Skin of body (tissue), 2 donors: ENCODE results near the gene ZNF138. TPM values are rescaled to one million over a fixed set of nuclear protein-coding genes. Genes with fewer than 3 reads are reported as not detected.

Source experiments
- DNase-seq: peaks from one replicate; lab custom pipeline; 2025; lab: John Stamatoyannopoulos, UW
- total RNA-seq: library from RNA; depleted of rRNA; stranded (reverse); fragments of >200 nt; gene quantifications from one replicate; pipeline ENCODE4 v1.2.3, GENCODE V29; 2014

ZNF138 gene
- total RNA-seq, 1 donor from 2014 or later = 16.0 TPM

DNA sequence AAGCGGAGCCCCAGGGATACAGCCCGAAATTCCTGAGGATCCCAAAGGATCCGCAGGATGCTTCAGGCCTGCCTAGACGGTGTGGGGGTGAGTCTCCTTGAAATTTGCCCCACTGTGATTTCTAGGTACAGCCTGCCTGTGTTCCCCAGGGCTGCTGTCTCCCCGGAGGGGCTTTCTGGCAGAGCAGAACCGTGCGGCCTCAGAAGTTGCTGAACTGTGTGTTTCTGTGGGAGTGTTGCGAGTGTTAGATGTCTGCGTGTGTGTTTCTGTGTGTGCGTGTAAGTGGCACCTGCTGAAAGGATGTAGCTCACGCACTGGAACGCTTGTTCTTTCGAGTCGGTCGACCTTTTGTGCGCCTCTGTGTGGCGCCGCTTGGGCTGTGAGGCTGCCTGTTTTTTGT, 81.0 kb downstream of the ZNF138 start:
- no peak for DNase-seq

DNA sequence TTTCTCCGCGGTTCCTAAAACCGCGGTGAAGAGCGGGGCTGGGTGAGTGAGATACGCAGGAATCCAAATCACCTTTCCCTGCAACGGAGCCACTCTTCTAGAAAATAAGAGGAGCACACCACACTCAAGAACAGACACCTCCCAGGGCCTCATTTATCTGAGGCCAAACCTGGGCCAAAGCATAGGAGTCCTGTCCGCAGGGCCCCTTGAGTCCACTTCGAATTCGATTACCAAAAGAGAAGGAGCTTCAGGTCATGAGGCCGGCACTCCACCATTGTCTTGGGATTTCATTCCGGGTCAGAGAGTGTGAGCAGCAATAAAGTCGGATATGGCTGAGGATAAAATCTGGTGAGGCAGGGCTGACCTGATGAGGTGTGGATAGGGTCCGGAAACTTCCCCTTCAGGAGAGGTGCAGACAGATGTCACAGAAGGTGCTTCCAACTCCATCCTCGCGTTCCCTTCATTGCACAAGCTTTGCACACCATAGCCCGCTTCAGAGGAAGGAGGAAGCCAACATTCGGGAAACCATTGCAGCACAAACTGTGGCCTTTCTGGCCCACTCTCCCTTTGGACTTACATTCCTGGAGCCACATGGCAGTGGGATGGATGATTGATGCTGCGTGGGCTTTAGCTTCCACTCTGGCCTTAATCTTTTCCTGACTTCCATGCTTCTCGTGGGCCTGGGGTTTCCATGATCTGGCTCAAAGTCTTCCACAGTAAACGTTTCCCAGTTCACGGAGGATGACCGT, 81.6 kb downstream of the ZNF138 start:
- no peak for DNase-seq

DNA sequence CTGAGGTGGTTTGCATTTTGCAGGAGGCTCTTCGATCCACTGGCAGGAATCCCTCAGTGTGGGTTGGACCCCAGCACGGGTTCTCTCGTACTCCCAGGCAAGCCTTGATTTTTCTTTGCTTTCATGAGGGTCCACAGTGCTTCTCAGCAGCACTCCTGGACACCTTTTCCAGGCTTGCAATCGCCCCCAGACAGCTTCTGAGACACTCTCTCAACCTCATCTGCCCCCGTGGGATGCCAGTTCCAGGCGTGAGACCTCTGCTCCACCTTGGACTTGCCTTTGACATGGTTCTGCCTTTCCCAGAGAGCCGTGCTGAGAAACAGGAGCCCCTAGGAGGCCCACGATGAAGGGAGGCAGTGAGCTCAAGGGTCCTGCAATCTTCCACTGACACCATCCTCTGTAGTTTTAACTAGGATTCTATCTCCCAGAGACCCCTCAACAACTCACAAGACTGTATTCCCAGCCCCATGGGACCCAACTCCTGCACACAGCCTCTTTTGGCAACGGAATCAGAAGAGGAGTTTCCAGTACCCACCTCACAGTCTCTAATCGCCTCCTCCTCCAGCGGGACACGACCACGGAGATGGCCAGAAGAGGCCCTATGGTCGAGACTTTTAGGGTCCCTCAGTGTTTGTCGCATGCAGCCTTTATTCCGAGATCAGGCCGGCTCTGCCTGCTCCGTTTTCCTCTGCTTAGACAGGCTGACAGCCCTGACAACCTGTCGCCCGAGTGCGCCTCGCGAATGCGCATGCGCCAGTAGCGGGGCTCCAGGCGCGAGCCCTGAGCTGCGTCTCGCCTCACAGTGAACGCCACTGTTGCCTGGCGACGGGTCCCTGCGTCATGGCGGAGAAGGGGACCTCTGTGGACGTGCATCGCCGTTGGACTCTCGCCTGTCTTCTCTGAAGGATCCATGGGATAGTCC, 82.8 kb downstream of the ZNF138 start:
- no peak for DNase-seq

DNA sequence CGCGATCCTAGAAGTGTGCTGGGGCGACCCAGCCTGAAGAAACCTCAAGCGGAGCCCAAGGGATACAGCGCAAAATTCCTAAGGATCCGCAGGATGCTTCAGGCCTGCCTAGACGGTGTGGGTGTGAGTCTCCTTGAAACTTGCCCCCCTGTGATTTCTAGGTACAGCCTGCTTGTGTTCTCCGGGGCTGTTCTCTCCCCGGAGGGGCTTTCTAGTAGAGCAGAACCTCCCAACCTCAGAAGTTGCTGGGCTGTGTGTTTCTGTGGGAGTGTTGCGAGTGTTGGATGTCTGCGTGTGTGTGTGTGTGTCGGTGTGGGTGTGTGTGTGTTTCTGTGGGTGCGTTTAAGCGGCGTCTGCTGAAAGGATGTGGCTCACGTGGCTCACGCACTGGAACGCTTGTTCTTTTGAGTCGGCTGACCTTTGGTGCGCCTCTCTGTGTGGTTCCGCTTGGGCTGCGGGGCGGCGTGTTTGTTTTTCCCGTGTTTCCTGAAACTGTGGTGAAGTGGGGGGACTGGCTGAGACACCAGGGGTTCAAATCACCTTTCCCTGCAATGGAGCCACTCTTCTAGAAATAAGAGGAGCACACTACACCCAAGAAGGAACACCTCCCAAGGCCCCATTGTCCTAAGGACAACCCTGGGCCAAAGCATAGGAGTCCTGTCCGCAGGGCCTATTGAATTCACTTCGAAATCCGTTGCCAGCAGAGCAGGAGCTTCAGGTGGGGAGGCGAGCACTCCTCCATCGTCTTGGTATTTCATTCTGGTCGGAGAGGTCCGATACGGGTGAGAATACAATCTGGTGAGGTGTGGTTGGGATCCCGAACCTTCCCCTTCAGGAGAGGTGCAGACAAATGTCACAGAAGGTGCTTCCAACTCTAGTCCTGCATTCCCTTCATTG, 83.7 kb downstream of the ZNF138 start:
- no peak for DNase-seq

DNA sequence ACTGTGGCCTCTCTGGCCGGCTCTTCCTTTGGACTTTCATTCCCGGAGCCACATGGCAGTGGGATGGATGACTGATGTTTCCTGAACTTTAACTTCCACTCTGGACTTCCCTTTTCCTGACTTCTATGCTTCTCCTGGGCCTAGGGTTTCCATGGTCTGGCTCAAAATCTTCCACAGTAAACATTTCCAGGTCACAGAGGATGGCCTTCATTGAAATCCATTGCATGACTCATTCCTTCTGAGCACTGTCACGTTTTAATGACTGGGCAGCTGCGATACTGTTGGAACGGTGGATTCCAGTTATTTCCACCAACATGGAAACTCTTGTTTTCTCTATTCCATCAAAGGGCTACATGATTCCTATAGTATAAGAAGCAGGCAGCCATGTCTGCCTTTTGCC, 84.5 kb downstream of the ZNF138 start:
- DNase-seq = no peak

DNA sequence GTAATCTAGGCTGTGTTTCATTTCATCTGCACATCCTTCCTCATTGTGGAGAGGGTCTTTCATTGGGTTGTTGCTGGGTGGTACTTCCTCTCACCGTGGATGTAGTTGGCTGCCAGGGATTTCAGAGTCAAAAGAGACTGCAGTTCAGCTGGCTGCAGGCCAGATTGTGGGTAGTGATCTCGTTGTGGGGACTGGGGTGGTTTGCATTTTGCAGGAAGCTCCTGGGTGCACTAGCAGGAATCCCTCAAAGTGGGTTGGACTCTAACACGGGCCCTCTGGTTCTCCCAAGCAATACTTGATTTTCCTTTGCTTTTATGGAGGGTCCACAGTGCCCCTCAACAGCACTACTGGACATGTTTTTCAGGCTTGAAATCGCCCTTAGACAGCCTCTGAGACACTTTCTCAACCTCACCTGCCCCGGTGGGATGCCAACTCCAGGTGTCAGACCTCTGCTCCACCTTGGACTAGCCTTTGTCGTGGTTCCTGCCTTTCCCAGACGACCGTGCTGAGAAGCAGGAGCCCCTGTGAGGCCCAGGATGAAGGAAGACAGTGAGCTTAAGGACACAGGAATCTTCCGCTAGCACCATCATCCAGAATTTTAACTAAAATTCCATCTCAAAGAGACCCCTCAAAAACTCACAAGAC, 85.0 kb downstream of the ZNF138 start:
- DNase-seq = no peak

DNA sequence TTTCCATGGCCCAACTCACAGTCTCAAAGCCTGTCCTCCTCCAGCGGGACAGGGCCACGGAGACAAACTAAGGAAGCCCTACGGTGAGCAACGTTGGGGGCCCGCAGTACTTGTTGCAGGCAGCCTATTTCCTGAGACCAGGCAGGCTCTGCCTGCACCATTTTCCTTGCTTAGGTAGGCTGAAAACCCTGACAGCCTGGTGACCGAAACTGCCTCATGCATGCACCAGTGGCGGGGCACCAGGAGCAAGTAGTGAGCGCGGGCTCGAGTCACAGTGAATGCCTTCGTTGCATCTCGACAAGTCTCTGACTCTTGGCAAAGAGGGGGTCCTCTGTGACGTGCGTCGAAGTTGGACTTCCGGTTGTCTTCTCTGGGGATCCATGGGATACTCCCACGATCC, 85.6 kb downstream of the ZNF138 start:
- DNase-seq = no peak

DNA sequence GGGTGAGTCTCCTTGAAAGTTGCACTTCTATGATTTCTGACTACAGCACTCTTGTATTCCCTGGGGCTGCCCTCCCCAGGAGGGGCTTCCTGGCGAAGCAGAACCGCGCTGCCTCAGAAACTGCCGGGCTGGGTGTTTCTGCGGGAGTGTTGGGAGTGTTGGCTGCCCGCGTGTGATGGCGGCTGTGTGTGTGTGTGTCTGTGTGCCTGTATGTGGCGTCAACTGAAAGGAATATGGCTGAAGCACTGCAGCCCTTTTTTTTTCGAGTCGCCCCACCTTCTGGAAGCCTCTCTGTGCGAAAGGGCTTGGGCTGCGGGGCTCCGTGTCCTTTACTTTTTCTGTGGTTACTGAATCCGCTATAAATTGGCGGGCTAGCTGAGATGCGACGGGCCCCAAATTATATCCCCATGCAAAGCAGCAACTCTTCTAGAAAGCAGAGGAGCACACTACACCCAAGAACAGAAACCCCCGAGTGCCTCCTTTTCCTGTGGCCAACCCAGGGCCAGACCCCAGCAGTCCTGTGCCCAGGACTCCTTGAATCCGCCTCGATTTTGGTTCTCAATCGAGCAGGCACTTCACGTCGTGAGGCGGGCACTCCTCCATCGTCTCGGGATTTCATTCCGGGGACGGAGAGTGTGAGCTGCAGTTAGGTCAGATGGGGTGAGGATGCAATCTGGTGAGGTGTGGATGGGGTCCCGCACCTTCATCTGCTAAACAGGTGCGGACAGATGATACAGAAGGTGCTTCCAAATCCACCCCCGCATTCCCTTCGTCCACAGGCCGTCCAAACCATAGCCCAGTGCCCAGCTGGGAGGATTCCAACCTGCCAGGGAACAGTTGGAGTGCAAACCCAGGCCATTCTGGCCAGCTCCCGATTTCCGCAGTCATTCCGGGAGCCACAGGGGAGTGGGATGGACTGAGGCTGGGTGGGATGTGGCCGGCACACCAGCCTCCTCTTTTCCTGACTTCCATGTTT, 86.4 kb downstream of the ZNF138 start:
- DNase-seq = no peak

DNA sequence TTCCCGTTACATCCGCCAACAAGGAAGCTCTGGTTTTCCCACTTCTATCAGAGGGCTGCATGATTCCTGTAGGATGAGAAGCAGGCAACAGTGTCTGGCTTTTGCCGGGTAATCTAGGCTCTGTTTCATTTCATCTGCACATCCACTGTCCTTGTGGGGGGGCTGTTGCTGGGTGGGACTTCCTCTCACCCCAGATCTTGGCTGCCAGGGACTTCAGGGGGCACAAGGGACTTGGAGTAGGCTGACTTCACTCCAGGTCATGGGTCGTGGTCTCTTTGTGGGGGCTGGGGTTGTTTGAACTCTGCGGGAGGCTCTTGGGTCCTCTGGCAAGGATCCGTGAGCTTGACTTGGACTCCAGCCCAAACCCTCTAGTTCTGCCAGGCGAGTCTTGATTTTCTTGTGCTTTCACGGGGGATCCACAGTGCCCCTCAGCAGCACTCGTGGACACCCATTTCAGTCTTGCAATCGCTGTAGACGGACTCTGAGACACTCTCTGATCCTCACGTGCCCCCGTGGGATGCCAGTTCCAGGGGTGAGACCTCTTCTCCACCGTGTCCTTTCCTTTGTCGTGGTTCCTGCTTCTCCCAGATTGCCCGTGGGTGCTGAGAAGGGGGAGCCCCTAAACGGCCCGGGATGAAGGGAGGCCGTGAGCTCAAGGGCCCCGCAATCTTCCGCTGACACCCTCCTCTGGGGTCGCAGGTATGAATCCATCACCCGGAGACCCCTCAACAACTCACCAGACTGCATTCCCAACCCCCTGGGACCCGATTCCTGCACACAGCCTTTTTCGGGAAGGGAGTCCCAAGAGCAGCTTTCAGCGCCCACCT, 87.4 kb downstream of the ZNF138 start:
- DNase-seq = no peak

DNA sequence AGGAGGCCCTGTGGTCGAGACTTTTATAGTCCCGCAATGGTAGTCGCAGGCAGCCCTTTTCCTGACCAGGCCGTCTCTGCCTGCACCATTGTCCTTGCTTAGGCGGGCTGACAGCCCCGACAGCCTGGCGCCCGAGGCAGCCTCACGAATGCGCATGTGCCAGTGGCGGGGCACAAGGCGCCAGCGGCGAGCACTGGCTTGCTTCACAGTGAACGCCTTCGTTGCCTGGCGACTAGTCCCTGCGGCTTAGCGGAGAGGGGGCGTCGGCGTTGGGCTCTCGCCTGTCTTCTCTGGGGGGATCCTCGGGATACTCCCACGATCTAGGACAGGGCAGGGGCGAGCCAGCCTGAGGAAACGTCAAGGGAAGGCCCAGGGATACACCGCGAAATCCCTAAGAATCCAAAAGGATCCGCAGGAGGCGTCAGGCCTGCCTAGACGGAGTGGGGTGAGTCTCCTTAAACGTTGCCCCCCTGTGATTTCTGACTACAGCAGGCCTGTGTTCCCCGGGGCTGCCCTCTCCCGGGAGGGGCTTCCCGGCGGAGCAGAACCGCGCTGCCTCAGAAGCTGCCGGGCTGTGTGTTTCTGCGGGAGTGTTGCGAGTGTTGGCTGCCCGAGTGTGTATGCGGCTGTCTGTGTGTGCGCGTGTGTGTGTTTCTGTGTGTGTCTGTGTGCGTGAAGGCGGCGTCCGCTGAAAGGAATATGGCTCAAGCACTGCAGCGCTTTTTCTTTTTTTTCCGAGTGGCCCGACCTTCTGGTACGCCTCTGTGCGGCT, 88.3 kb downstream of the ZNF138 start:
- no peak for DNase-seq

Other genes starting within 250 kb of the ZNF138 start
- gene ZNF680, start 231.4 kb upstream of the ZNF138 start, total RNA-seq = 25.5 TPM
- gene ZNF107, start 128.3 kb upstream of the ZNF138 start, total RNA-seq = 8.3 TPM
- 10.7 TPM for gene ZNF273, start 108.8 kb downstream of the ZNF138 start, total RNA-seq
- 72.7 TPM for gene ZNF117, start 196.6 kb downstream of the ZNF138 start, total RNA-seq
- 75.1 TPM for gene ERV3-1, start 212.3 kb downstream of the ZNF138 start, total RNA-seq